Measurements from ENCODE around the gene PARD6B.
"Not testable (repeated sequence)": the region's sequence is repeated elsewhere in the genome, so short reads cannot be mapped to it uniquely, and the experiment has no call there.

PARD6B gene

GRCh38 chr20:50731055-50731929, at the start of gene PARD6B:
PARD6B (plus strand) TSS chr20:50731580; CDS start chr20:50731787, 207 bp downstream.
- peak; percentile 99 for DNase-seq

- no peak for DNase-seq
Measured at GRCh38 chr20:50682065-50682464, 49.3 kb upstream of the PARD6B start.

- DNase-seq, result no peak
Measured at GRCh38 chr20:50682947-50683530, 48.3 kb upstream of the PARD6B start.

- DNase-seq, result no peak
Measured at GRCh38 chr20:50683570-50683969, 47.8 kb upstream of the PARD6B start.

- no peak for DNase-seq
Measured at GRCh38 chr20:50686821-50687220, 44.6 kb upstream of the PARD6B start.

- DNase-seq, result no peak
Measured at GRCh38 chr20:50688256-50688975, 43.0 kb upstream of the PARD6B start.

- DNase-seq, result no peak
Measured at GRCh38 chr20:50689864-50690649, 41.3 kb upstream of the PARD6B start.

- no peak for DNase-seq
Measured at GRCh38 chr20:50690650-50691572, 40.5 kb upstream of the PARD6B start, which contains the start of gene RIPOR3. RIPOR3 (minus strand) TSS chr20:50691542; CDS start chr20:50691128, 414 bp downstream.

- no peak for DNase-seq
Measured at GRCh38 chr20:50691573-50692551, 39.5 kb upstream of the PARD6B start.

- DNase-seq, result no peak
Measured at GRCh38 chr20:50692552-50692933, 38.8 kb upstream of the PARD6B start.

GRCh38 chr20:50693001-50693400, 38.4 kb upstream of the PARD6B start:
- no peak for DNase-seq

GRCh38 chr20:50694379-50695134, 36.8 kb upstream of the PARD6B start:
- no peak for DNase-seq

GRCh38 chr20:50695135-50695872, 36.1 kb upstream of the PARD6B start:
- DNase-seq, result no peak

- DNase-seq, result not testable (repeated sequence)
Measured at GRCh38 chr20:50698255-50698654, 33.1 kb upstream of the PARD6B start.

GRCh38 chr20:50699688-50700087, 31.7 kb upstream of the PARD6B start:
- no peak for DNase-seq

GRCh38 chr20:50701041-50701963, 30.1 kb upstream of the PARD6B start:
- no peak for DNase-seq

- not testable (repeated sequence) for DNase-seq
Measured at GRCh38 chr20:50703651-50704438, 27.5 kb upstream of the PARD6B start.

Measured in activated gamma-delta T cell treated with Interleukin-2 at 50 U/mL for 16 hours (primary cell).